Activated CD8-positive, alpha-beta memory T cell treated with anti-CD3 and anti-CD28 coated beads for 36 hours (primary cell): ENCODE data around the gene RAD51B. TPM values are rescaled to one million over a fixed set of nuclear protein-coding genes. Genes with fewer than 3 reads are reported as not detected.

Experiments used
- CTCF ChIA-PET: fragments of 350-600 bp; sonication (Branson Sonifier 250); formaldehyde crosslinking; loops from one replicate; lab custom pipeline; 2021; ENCODE audit warnings: antibody characterized with exemption; lab: Charles Lee
- POLR2A ChIA-PET: fragments of 350-600 bp; sonication (Branson Sonifier 250); formaldehyde crosslinking; loops from one replicate; lab custom pipeline; 2021; ENCODE audit warnings: antibody characterized with exemption; lab: Charles Lee
- total RNA-seq, 2 experiments: library from RNA; stranded (reverse); gene quantifications; one replicate each; pipeline ENCODE4 v1.2.3, GENCODE V29; 2021

Gene RAD51B
- total RNA-seq, 2 experiments from 2014 or later: 25.0 to 26.0 TPM

GRCh38 chr14:68509188-68509983, 689.8 kb downstream of the RAD51B start:
- POLR2A ChIA-PET: no interaction called here
- CTCF ChIA-PET: no interaction called here

GRCh38 chr14:68510201-68511128, 690.9 kb downstream of the RAD51B start:
- POLR2A ChIA-PET: interaction anchor here (0.5 kb wide), 1 partner anchor 281 kb away, joined by 5 read pairs; no protein-coding TSS in a partner anchor
- CTCF ChIA-PET: no interaction called here

GRCh38 chr14:68511129-68512047, 691.8 kb downstream of the RAD51B start:
- ChIA-PET CTCF (no interaction called here), POLR2A (no interaction called here)

GRCh38 chr14:68512088-68512487, 692.5 kb downstream of the RAD51B start:
- POLR2A ChIA-PET: no interaction called here
- CTCF ChIA-PET: no interaction called here

GRCh38 chr14:68513137-68513536, 693.6 kb downstream of the RAD51B start:
- ChIA-PET CTCF (interaction anchor here (0.7 kb wide), 1 partner anchor 555 kb away, joined by 3 read pairs; no protein-coding TSS in a partner anchor), POLR2A (interaction anchor here (0.7 kb wide), 1 partner anchor 13 kb away, joined by 3 read pairs; no protein-coding TSS in a partner anchor)

GRCh38 chr14:68513838-68514607, 694.4 kb downstream of the RAD51B start:
- ChIA-PET POLR2A (no interaction called here), CTCF (interaction anchor here (0.7 kb wide), 1 partner anchor 556 kb away, joined by 3 read pairs; no protein-coding TSS in a partner anchor)

- ChIA-PET CTCF (interaction anchor here (0.7 kb wide), 1 partner anchor 657 kb away, joined by 4 read pairs; no protein-coding TSS in a partner anchor), POLR2A (no interaction called here)
Observed at GRCh38 chr14:68514608-68515194, 695.1 kb downstream of the RAD51B start.

- CTCF ChIA-PET: interaction anchor here (0.6 kb wide), 1 partner anchor 696 kb away, joined by 3 read pairs; no protein-coding TSS in a partner anchor
- POLR2A ChIA-PET: no interaction called here
Observed at GRCh38 chr14:68516342-68516741, 696.8 kb downstream of the RAD51B start.

- ChIA-PET POLR2A (no interaction called here), CTCF (no interaction called here)
Observed at GRCh38 chr14:68518166-68518565, 698.6 kb downstream of the RAD51B start.

GRCh38 chr14:68518761-68519670, 699.4 kb downstream of the RAD51B start:
- ChIA-PET CTCF (no interaction called here), POLR2A (no interaction called here)

GRCh38 chr14:68519671-68520187, 700.1 kb downstream of the RAD51B start:
- ChIA-PET POLR2A (no interaction called here), CTCF (no interaction called here)

GRCh38 chr14:68520637-68521556, 701.3 kb downstream of the RAD51B start:
- POLR2A ChIA-PET: no interaction called here
- CTCF ChIA-PET: no interaction called here

GRCh38 chr14:68521557-68521901, 702.0 kb downstream of the RAD51B start:
- POLR2A ChIA-PET: no interaction called here
- CTCF ChIA-PET: no interaction called here

- POLR2A ChIA-PET: no interaction called here
- CTCF ChIA-PET: no interaction called here
Observed at GRCh38 chr14:68521961-68522509, 702.5 kb downstream of the RAD51B start.

- POLR2A ChIA-PET: no interaction called here
- CTCF ChIA-PET: no interaction called here
Observed at GRCh38 chr14:68522510-68523325, 703.1 kb downstream of the RAD51B start.
